Dedifferentiated amniotic fluid mesenchymal stem cell (primary cell): ENCODE data around the gene ZNF660.
"Not testable (repeated sequence)": the region's sequence is repeated elsewhere in the genome, so short reads cannot be mapped to it uniquely, and the experiment has no call there.

ENCODE experiments used
- DNase-seq: peaks from one replicate; pipeline ENCODE4 v3.0.0-alpha.2; 2016; ENCODE audit errors: extremely low spot score

Gene ZNF660

GRCh38 chr3:44584646-44585501 is at the start of gene ZNF660:
Gene ZNF660, plus strand, starts transcription at chr3:44584964. Its CDS starts 9,230 bp downstream, at chr3:44594194.
- no peak for DNase-seq

GRCh38 chr3:44535364-44535763 is 49.4 kb upstream of the ZNF660 start:
- DNase-seq, result no peak

GRCh38 chr3:44544811-44545210 is 40.0 kb upstream of the ZNF660 start:
- DNase-seq, result not testable (repeated sequence)

GRCh38 chr3:44554626-44555592 is 29.9 kb upstream of the ZNF660 start, which contains the start of gene ZKSCAN7:
Gene ZKSCAN7, plus strand, starts transcription at chr3:44555193. Its CDS starts 1,855 bp downstream, at chr3:44557048.
- DNase-seq, result peak; percentile 49

- DNase-seq, result no peak
Measured at GRCh38 chr3:44555723-44556122, 29.0 kb upstream of the ZNF660 start.

GRCh38 chr3:44557074-44557473 is 27.7 kb upstream of the ZNF660 start:
- DNase-seq, result no peak

GRCh38 chr3:44561076-44561475 is 23.7 kb upstream of the ZNF660 start:
- no peak for DNase-seq

GRCh38 chr3:44562147-44562546 is 22.6 kb upstream of the ZNF660 start:
- DNase-seq, result no peak

GRCh38 chr3:44568561-44568960 is 16.2 kb upstream of the ZNF660 start:
- DNase-seq, result no peak

- no peak for DNase-seq
Measured at GRCh38 chr3:44571024-44571423, 13.7 kb upstream of the ZNF660 start.

- DNase-seq, result no peak
Measured at GRCh38 chr3:44576613-44577012, 8.2 kb upstream of the ZNF660 start.

- DNase-seq, result not testable (repeated sequence)
Measured at GRCh38 chr3:44577354-44577952, 7.3 kb upstream of the ZNF660 start.

GRCh38 chr3:44578316-44578715 is 6.4 kb upstream of the ZNF660 start:
- DNase-seq, result not testable (repeated sequence)

GRCh38 chr3:44578924-44579515 is 5.7 kb upstream of the ZNF660 start:
- not testable (repeated sequence) for DNase-seq

GRCh38 chr3:44579749-44580148 is 5.0 kb upstream of the ZNF660 start:
- DNase-seq, result not testable (repeated sequence)

- DNase-seq, result not testable (repeated sequence)
Measured at GRCh38 chr3:44580971-44581370, 3.8 kb upstream of the ZNF660 start.

GRCh38 chr3:44596621-44597020 is 11.9 kb downstream of the ZNF660 start:
- DNase-seq, result no peak

GRCh38 chr3:44601749-44602148 is 17.0 kb downstream of the ZNF660 start:
- DNase-seq, result no peak

GRCh38 chr3:44612678-44613077 is 27.9 kb downstream of the ZNF660 start:
- DNase-seq, result no peak

GRCh38 chr3:44624749-44625480 is 40.2 kb downstream of the ZNF660 start, which contains the start of gene ZNF197:
Gene ZNF197, plus strand, starts transcription at chr3:44625036. Its CDS starts 4,119 bp downstream, at chr3:44629155.
- DNase-seq, result peak; percentile 90

- DNase-seq, result no peak
Measured at GRCh38 chr3:44628716-44629115, 44.0 kb downstream of the ZNF660 start.
